Superior temporal gyrus (tissue), 1 donor: Measurements from ENCODE around the gene DYSF.

ENCODE experiments used
- DNase-seq: peaks from one replicate; pipeline ENCODE4 v3.0.0-alpha.2; 2016; ENCODE audit errors: extremely low spot score

The DYSF gene

DNA sequence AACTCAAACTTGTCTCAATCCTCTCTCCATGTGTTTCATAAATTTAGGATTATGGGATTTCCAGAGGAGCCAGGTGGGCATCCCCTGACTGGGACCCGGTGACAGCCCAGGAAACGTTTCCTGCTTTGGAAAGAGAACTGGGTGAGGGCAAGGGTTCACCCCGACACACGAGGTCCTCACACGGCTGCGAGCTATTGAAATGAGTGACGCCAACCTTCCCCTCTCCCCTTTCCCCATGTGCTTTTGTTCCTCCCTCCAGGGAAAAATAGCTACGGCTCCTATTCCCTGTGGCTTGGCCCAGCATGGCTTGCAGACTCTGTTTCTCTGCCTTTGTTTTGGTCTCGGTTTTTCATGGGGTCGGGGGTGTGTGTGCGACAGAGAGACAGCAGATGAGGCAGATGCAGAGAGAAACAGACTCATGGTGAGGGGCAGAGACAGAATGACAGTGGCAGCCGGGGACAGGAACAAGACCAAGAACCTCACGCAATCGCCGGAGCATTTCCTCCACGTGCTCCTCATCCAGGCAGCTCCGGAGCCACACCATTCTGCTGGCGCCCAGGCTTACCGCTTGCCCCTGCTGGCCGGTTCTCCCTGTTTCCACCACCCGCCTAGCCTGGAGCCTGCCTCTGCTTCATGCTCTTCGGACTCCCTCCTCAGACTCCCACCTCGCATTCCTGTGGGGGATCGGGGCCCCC is 238.5 kb downstream of the DYSF start:
- no peak for DNase-seq

DNA sequence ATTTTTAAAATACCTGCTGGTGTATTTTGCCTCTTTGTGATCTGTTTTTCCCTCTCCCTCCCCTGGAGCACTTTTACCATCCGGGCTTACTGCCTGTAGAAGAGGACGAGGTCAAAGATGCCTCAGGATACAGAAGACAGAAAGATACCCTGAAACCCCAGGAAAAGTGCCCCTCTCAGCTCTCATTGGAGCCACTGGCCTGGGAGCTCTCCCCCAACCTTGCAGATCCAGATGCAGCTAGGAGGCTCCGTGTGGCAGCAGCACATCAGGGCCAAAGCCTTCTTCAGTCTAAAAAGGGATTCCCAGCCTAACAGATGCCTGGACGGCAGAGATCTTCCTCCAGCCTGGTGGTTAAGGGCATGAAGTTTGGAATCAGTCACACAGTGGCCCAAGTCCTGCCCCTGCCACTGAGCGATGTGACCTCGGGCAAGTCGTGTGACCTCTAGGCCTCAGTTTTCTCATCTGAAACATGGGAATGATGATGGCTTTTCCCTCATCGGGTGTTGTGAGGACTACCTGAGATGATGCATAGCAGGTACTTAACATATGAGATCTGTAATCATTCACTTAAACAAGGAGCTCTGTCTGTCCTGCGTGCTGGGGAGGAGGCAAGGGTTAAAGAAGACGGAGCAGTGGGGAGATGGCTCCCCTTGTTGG is 239.4 kb downstream of the DYSF start:
- no peak for DNase-seq

DNA sequence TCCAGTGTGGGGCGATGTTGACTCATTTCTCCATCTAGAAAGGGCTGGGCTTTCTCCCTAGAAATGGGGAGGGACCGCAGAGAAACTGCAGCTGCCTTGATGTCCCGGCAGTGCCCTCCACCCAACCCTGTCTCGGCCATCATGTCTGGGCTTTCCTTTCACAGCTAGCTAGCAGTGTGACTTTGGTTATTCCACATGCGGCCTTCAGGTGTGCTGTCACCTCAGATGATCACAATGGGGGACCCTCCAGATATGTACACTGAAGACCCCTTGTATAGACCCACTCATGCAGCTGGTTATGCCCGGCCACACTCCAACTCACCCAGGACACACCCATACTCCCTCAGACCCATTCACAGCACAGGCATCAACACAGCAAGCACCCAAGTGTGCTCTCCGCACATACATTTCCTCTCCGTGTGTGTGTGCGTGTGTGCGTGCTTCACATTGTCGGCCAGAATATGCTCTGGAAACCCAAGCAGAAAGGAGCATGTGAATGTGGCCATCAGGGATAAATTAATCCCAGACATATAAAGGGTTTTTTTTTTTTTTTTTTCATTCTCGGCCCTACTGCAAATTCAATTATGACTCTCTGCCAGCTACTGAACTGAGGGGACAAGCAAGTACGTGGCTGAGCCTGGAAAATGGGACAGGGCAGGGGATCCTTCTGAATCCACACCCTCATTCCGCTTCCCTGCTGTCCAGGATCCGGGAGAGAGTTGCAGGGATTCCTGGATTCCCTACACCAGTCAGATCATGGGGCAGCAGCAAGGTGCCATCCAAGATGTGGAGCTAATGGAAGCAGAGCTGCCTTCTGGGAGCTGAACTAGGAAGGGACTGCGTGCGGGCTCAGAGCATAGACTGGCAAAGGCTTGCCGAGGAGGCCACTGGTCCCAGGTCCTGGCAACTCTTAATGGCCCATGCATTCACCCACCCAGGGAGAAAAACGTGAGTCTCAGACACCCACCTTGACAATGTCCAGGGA is 240.2 kb downstream of the DYSF start:
- DNase-seq, result no peak

DNA sequence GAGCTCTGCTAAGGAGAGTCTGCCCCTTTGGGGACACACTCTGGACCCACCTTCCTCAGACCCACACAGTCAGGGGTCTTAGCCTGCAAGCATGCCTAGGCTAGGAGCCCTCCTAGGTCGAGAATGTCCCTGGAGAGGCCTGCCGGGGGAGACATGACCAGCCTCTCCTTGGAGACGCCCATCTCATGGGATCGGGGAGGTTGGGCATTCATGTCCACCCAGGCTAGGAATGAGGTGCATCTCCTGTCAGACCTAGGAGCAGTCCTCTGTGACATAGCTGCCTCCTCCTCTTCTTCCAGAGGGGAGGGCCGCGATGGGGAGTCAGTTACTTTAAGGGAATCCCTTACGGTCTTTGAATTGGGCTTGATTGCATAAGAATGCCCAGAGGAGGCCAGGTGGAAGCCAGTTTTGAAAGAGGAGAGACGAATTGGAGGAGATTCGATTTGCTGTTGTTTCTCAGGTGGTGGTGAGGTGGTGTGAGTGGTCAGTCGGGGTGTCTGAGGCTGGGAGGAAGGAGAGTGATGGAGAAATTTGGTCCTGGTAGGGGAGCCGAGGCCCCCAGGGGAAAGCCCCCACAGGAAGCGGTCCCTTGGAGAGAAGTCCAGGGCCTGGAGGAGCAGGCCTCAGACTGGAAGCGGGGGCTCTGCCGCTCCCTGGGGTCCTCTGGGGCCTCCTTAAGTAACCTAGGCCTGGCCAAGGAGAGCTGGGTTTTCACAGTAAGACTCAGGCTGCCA is 241.3 kb downstream of the DYSF start:
- no peak for DNase-seq

DNA sequence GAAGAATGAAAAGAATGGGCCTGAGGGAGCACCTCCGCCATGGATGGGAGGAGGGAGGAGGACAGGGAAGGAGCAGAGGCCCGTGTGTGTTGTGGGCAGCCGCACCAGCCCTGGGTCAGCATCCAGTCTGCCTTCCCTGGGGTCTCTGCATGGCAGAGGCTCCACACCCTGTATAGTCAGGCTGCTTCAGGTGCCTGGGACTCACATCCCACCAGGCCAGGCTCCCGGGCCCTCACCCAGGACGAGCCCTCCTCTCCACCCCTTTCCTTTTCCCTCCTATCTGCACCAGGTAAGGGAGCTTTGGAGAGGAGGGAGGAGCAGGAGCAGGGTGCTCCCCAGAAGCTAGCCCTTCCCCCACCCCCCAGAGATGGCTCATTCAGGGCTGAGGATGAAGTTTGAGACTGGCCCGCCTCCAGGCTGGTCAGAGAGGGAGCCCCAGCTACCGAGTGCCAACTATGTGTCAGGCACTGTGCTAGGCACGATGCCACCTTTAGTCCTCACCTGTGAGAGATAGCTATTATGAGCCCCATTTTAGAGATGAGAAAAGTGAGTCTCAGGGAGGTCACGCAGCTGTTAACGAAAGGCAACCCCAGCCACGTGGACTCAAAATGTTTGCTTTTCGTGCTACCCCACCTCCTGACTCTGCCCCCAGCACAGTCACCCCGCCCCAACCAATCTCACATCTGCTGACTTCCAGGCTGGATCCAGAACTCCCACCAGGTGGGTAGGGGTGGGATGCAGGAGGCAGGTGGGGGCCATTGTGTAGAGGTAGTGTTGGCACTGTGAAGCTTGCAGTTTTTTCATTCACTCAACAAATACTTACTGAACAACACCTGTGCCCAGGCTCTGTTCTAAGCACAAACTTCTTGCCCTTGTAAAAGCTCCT is 242.1 kb downstream of the DYSF start:
- DNase-seq, result no peak

DNA sequence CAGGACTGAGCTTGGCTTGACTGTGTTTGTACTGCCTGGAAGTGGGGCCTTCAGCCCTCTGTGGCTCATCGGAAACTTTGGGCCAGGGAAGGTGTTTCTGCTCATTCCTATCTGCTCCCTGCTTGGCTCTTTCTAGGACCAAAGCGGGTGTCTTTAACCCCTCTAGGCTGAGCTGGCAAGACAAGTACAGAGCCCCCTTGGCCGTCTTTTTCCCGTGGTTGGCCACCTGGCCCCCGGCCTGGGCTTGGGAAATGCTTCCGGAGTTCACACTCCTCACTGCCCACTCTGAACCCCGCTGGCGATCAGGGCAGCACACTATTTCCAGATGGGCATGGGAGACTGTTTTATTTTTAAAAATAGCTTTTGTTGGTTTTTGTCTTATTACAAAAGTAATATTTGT is 243.0 kb downstream of the DYSF start:
- no peak for DNase-seq

DNA sequence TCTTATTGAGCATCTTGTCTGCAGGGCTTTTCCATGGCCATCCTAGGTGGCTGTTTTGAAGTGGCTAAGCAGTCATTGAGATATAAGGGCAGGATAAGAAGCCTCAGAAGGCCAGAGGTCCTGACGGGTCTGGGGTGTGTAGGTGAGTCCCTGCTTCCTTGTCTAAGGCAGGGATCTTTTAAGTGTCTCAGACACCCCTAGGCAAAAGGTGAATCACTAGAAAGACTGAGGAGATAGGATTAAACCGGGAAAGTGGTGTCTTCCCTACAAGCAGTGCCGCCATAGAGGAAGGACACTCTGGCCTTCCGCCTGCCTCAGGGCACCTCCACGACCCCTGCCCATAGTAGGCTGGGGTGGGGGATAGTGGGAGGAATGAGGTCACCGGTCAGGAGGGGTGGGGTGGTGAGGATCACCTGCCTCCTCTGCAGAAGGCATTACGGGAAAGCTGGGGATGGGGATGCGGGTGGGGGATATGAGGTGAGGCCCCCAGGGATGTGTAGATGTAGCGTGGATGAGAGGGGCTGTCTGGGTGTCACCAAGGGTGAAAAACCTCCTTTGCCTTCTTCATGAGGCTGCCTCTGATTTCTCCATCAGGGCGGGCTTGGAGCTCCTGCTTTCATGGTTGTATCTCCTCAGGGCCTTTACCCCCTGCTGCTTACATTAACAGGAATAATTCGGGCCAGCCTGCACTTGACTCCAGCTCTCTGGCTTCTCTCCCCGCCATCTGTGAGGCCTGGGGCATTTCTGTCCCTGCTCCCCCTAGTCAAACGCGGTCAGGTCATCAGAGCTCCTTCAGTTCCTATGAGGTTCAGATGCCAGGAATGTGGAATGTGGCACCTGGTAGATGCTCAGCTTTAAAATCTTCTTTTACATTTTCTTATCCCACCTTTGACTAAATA is 244.0 kb downstream of the DYSF start:
- DNase-seq, result no peak

DNA sequence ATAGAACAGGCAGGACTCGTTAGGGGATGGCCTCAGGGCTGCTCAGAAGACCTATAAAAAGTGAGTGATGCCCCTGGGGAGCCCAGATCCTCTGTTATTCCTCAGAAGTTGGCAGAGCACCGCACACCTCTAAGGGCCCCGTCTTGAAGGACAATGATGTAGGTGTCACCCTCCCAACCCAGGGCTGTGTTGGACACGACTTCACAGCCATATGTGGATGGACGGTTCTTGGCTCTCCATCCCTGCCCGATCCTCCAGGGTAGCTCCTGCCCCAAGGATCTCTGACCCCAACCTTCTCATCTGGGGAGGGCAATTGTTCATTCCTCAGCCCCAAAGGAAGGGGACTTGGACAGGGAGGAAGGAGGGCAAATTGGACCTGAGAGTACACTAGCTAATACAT is 246.1 kb downstream of the DYSF start:
- no peak for DNase-seq

DNA sequence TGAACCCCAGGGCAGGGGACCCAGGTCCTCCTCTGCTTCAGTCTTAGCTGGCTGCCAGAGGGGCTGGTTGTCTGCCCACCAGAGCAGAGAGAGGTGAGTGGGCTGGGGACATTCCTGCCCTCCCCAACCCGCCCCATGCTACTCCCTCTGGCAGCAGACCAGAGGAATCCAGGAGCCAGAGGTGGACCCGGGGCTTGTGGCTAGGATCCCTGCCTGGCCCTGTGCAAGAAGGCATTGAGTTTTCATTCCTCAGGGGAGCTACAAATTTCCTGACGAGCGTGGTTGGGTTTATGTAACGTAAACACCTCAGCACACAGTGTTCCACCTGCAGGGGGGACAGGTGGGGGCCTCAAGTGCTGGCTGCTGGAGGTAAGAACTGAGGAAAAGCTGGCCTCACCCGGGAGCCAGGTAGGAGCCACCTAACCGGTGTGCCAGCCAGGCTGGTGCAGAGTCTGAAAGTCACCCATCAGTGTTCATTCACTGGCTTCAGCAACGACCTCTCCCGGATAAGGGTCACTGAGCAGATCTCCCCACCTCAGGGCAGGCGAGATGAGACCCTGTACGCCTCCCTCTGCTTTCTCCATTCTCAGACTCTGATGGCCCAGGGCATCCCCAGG is 246.8 kb downstream of the DYSF start:
- DNase-seq, result no peak

DNA sequence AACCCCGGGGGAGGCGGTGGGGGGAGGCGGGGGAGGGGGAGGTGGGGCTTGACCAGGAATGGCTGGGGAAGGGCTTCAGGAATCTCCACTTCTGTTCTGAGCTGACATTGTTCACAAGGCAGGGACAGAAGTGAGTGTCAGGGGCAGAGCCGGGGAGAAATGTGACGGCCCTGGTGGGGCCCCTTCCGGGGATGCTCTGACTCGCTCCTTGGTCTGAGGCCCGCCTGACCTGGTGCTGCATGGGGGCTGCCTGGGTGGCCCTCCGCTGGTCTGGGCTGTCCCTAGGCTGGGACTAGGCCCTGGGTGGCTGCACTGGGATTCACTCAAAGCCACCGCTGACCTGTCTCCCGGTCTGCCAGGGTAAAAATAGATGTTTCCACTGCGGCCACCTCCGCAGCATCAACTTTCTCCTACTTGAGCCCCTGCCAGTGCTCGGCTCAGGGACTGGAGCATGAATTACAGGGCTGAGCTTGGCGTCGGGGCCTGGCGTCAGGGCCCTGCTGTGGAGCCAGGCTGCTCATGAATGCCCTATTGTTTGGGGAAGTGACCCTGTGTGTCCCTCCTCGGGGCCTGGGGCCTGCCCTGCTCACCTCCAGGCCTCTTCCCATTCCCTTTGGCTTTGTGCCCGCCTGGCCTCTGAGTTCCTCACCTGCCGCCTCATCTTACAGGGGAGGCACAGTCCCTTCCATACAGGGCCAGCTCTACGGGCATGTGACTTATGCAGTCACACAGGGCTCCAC is 247.5 kb downstream of the DYSF start:
- DNase-seq, result peak; percentile 78

DNA sequence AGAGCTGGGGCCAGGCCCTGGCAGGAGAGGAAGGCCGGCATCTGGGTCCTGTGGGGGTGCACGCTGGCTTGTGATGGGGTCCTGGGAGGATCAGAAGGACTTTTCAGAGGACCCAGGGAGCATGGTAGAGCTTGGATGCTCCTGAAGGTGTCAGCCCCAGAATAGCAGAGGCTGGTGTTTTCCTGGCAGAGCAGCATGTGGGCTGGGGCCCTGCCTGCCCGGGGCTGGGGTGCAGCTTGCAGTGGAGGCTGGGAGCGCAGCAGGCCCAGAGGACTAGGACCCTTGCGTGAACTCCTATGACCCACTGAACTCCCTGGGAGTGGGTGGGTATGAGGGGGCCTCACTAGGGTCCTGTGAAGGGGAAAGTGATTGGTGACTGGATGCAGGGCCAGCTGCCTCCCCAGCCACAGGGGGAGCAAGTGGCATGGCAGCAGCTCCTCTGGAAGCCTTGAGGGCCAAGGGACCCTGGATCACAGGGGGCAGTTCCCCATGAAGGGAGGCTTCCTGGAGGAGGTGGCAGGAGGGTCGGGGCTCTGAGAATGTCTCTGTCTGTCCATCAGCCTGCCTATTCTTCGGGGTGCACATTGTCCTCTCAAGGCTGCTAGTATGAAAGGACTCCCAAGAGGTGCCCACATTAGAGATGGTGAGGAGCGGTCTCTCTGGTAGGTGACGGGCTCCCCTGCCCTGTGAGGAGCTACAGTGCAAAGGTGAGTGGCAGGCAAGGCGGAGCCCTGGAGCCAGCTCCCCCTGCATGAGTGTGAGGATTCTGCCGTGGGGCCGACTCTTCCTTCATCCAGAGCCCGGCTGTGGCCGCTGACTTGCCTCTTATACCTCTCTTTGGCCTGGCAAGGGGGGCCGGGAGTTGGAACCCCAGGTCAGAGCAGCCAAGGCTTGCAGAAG is 249.0 kb downstream of the DYSF start:
- DNase-seq, result no peak

DNA sequence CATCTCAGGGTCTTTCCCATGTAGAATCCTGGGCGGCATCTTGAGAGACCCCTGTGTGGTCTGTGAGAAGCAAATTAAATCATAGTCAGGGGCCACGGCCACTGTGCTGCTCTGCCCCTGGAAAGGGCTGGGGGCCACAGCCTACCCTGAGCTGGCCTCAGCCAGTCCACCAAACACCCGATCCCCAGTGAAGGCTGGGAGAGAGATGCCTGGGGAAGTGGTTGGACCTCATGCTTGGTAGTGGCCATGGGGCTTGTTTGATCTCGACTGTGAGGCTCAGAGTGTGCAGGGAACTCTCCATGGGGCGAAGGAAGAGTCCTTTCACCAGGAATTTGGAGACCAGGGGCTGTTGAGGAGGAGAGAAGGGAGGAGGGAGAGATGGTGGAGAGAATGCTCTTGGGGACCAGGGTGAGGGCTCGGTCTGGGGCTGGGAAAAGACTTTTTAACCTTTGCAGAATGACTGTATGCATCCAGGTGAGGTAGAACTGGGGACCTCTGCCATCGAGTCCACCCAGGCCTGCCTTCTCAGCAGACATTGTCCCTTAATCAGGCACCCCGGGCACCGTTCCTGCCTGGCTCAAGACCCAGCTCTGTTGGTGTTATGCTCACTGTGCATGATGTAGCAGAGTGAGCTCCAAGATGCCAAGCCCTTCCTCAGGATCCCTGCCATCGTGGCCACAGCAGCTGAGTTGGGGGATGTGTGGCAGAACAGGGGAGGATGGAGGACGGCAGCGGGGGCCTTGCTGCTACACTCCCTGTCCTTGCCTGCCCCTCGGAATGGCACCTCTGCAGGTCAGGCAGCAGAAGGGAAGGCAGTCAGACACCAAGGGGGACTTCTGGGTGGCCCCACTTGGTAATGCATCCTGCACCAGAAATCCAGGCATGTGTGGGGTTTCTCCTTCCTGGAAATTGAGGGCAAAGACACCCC is 249.9 kb downstream of the DYSF start:
- no peak for DNase-seq

DNA sequence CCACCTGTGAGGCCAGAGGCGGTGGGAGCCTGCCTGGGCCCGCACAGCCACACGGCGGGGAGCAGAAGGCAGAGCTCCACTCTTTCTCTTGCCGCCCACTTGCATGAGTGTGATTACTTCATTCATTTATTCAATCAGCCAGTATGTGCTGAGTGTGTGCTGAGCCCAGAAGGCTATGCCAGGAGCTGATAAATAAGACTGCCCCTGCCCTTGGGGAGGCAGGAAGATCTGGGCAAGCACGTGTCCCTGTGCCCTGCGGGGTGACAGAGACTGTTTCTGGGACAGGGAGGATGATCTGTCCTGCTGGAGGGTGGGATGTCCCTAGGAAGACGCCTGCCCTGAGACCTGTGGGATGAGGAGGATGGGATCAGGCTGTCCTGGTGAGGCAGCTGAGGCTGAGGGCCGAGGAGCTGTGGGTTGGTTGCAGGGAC is 250.8 kb downstream of the DYSF start:
- no peak for DNase-seq

DNA sequence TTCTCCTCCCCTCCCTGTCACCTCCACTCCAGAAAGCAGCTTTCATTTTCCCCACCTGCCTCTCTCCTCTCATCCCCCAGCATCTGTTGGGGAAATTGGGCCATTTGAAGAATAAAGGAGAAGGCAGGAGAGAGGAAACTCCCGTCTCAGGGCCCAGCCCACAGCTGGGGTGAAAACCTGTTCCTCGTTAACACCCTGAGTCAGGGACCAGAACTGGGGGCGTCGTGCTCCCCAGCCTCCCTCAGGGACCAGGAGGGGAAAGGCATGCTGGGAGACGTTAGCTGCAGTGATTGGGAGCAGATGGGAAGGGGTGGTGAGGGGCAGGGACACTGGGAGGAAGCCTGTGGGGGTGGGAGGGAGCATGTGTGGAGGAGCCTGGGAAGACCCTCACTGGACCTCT is 251.3 kb downstream of the DYSF start:
- DNase-seq, result no peak

DNA sequence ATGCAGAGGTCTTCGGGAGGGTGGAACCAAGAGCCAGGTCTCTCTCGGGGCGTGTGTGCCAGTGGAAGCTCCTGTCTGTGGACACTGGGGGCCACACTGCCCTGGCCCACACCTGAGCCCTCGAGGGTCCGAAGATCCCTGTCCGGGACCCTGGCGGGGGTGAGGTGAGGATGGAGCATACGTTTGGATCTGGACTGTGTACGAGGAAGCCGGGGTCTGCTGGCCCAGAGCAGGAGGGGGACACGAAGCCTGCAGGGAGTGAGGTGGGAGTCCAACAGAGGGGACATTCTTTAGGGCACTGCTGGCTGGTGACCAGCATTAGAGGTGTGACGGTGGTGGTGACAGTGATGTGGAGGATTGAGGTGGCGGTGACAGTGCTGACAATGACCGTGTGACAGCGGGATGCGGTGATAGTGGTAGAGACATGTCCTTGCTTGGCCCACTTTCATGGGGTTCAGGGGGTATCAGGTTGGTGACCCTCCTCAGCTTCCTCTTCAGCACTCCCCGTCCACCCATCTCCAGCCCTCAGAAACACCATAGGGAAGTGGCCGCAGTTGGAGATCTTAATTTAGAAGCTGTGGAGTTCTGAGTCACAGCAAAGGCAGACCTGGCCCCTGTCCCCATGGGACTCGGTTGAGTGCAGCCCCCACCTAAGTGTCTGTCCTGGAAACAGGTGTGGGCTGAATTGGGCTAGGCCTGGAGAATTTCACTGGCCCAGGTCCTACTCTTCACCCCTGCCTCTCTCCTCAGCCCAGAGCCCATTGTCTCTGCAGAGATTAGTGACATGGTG is 252.0 kb downstream of the DYSF start:
- no peak for DNase-seq

DNA sequence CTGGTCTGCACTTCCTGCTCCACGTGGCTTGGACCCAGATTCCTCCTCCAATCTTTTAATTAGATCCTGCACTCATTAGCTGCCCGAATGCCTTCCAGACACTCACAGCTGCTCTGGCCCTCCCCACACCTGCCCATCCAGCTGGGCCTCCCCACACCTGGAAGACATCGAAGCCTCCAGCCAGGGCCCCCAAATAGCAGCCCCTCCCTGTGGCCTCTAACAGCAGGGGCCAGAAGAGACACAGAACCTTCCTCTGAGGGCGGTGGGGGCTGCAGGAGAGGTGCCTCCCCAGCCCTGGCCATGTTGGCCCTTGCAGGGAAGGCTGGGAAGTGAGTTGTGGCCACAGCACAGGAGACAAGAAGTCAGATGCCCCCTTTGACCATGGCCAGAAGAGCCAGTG is 252.8 kb downstream of the DYSF start:
- DNase-seq, result no peak
